Coronary artery (tissue), 2 donors: ENCODE measurements around the gene LRRC10B.

ENCODE experiments used
- DNase-seq: peaks from one replicate; pipeline ENCODE4 v3.0.0-alpha.2; 2017; ENCODE audit warnings: low spot score
- H3K27ac ChIP-seq, 2 donors: fragments of 200-600 bp; sonication (generic); one replicate each; pipeline ENCODE4 v1.5.1; 2016 to 2019
- H3K4me3 ChIP-seq: fragments of 200-600 bp; sonication (generic); 2 replicates; pipeline ENCODE4 v1.5.1; 2016; ENCODE audit warnings: mild to moderate bottlenecking, moderate library complexity
- TF ChIP-seq, protein P1 (sequence below): fragments of 200-600 bp; sonication (generic); IDR thresholded peaks from one replicate; pipeline ENCODE4 v1.5.1; 2019; ENCODE audit warnings: antibody characterized with exemption

LRRC10B gene

DNA sequence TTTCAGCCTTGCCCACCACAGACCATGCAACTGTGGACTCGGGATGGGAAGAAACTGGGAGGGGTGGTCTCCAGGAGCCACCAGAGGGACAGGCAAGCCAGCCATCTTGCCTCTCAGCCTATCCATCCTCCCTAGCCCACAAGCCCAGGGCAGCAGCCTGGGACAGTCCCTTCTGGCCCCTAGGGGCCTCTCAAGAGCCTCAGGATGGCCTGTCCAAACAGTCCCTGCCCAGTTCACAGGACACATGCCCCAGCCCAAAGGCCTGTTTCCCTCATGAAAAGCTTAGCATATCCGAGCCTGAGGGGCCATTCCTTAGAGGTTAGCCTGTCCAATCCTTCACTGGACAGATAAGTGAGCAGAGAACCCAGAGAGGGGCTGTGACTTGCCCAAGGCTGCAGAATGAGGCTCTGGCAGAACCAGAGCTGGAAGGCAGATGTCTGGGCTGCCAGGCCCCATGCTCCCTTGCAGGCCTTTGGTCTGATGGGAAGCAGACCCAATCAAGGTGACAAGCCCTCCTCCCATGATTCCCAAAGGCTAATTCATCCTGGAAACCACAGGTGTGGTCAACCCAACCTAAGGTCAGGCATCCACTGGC, 28.2 kb downstream of the LRRC10B start:
- Histone ChIP-seq H3K27ac (no peak overlapping the region), H3K4me3 (no peak overlapping the region)
- TF ChIP-seq, protein P1, sequence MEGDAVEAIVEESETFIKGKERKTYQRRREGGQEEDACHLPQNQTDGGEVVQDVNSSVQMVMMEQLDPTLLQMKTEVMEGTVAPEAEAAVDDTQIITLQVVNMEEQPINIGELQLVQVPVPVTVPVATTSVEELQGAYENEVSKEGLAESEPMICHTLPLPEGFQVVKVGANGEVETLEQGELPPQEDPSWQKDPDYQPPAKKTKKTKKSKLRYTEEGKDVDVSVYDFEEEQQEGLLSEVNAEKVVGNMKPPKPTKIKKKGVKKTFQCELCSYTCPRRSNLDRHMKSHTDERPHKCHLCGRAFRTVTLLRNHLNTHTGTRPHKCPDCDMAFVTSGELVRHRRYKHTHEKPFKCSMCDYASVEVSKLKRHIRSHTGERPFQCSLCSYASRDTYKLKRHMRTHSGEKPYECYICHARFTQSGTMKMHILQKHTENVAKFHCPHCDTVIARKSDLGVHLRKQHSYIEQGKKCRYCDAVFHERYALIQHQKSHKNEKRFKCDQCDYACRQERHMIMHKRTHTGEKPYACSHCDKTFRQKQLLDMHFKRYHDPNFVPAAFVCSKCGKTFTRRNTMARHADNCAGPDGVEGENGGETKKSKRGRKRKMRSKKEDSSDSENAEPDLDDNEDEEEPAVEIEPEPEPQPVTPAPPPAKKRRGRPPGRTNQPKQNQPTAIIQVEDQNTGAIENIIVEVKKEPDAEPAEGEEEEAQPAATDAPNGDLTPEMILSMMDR, result no peak
- no peak for DNase-seq

DNA sequence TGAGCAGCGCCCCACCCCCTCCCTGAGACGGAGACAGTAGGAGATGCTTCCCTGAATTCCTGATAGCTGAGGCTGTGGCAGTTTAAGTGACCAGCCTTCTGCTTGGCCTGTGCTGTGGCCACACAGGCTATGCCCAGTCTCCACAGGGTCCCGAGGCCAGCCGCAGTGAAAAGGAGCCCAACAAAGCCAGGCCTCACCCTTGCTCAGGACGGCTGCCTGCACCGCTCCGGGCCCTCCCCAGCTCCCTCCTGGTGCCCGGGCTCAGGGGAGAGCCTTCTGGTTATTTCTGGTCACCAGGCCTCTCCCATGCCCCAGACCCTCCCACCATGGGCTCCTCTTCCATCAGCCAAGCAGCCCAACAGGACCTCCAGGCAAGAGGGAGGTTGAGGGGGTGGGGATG, 28.8 kb downstream of the LRRC10B start:
- Histone ChIP-seq H3K4me3 (no peak overlapping the region), H3K27ac (no peak overlapping the region)
- DNase-seq, result no peak
- TF ChIP-seq, protein P1, result no peak

DNA sequence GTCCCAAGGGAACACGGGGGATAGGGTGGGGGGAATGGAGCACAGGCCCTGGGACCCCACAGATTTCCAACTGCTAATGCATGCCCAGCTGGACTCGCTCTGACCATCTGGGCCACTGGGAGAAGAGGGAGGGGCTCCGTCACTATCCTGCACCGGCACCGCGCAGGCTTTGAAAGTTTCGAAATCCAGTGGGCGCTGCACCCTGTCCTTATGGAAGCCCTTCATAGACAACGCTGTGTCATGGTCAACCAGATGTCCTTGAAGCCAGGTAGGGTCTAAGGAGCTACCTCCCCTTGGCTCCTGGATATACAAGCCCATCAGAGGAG, 30.1 kb downstream of the LRRC10B start:
- TF ChIP-seq, protein P1, result no peak
- no peak overlapping the region for H3K4me3 ChIP-seq
- DNase-seq, result no peak
- no peak overlapping the region for H3K27ac ChIP-seq

DNA sequence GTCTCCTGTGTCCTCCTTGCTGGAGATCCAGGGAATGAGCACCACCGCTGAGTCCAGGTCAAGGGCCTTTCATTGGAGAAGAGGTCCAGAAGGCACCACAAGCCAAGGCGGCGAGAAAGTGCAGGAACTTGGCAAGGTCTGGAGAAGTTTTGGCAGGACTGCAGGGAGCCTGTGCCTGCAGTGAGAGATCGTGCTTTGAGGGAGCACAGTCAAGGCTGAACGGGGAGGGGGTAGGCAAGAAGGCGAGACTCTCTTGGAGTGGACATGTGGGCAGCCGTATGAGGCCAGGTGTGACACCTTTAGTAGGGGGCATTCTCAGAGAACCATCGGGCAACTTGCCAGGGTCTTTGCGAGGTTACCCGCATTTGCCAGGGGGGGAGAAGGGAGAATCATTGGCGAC, 30.5 kb downstream of the LRRC10B start:
- Histone ChIP-seq H3K4me3 (no peak overlapping the region), H3K27ac (no peak overlapping the region)
- no peak for DNase-seq
- TF ChIP-seq, protein P1, result no peak

DNA sequence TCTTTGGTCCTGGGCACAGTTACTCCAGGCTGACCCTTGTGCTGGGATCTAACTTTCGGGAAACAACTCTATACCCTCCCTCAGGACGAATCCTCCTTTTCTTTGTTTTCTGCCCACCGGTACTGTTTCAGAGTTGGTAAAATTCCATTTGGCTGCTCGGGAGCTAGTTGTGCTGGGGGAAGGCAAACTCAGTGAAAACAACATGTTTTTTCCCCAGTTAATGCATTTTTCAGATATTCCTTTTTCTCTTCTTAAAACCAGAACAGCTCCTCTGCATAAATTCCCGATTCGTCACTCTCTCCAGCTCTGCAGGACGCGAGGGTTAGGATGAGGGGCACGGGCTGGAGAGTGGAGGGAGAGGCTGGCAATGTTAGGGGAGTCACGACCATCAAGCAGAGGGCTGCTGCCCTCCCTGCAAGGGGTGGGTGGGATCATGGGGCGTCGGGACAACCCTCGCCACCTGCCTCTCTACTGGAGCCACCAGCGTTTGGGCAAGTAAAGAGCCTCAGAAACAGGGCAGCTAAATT, 31.3 kb downstream of the LRRC10B start:
- DNase-seq, result no peak
- Histone ChIP-seq H3K4me3 (no peak overlapping the region), H3K27ac (no peak overlapping the region)
- TF ChIP-seq, protein P1, result no peak

DNA sequence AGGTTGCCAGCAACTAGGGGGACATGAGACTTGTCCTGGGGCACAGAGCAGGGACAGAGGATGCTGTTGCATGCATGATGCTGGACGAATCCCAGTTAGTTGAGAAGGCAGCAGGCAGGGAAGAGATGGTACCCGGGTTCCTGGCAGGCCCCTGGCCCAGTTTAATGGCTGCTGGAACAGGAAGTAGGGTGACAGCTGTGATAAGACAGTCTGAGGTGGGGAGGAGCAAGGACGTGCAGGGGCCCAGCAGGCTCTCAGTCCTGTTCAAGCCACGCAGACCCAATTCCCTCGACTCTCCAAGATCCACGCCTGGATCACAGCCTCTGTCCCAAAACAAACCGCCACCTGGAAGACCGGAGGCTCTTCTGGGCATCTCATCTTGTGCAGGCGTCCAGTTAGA, 32.0 kb downstream of the LRRC10B start:
- Histone ChIP-seq H3K27ac (no peak overlapping the region), H3K4me3 (no peak overlapping the region)
- TF ChIP-seq, protein P1, result no peak
- DNase-seq, result no peak

DNA sequence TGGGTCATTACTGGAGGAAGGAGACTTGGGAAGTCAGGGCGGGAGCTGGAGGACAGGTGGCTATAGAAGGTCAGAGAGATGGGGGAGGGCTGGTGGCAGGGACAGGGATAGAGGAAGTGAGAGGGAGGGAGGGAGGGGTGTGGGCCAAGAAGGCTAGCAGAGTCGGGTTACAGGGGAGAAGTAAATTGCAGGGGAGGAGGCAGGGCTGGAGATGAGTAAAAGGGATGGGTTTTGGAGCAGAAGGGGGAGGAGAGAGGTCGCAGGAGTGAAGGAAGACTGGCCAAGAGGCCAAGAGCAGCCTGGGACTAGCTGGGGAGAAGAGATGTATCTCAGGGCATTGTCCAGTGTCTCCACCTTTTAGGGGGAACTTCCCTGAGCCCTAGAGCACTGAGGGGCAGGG, 33.0 kb downstream of the LRRC10B start:
- TF ChIP-seq, protein P1, result no peak
- Histone ChIP-seq H3K27ac (no peak overlapping the region), H3K4me3 (no peak overlapping the region)
- DNase-seq, result no peak
